PC-3 (cell line): Measurements from ENCODE around the gene NIPBL. TPM values are rescaled to one million over a fixed set of nuclear protein-coding genes. Genes with fewer than 3 reads are reported as not detected.
A peak's percentile ranks its signal among the peaks of the same experiment; 100 is the strongest.

Experiments used
- ATAC-seq: fragments of 200-7000 bp; cut with Tn5 transposase; 2 replicates; pipeline ENCODE4 v1.9.1; 2020; ENCODE audit warnings: mild to moderate bottlenecking, moderate library complexity
- BruUV-seq: library from RNA; stranded (reverse); fragments of 400-500 nt; replicated peaks from 2 replicates; lab custom pipeline; 2021; lab: Mats Ljungman, UMichigan
- CTCF ChIA-PET: fragments of 300-600 bp; sonication (Branson Sonifier 250); formaldehyde crosslinking; loops from one replicate; lab custom pipeline; 2022; ENCODE audit warnings: antibody characterized with exemption; lab: Charles Lee
- POLR2A ChIA-PET: fragments of 300-600 bp; sonication (Branson Sonifier 250); formaldehyde crosslinking; loops from one replicate; lab custom pipeline; 2022; ENCODE audit warnings: antibody characterized with exemption; ENCODE audit not compliant: unreplicated experiment; lab: Charles Lee
- DNase-seq: peaks from one replicate; pipeline ENCODE4 v3.0.0-alpha.2; 2015
- H2AFZ ChIP-seq: fragments of 300-600 bp; sonication (generic); 2 replicates; pipeline ENCODE4 v1.6.0; 2016; ENCODE audit warnings: antibody characterized with exemption, low read length
- H3F3A ChIP-seq: fragments of 300-600 bp; sonication (generic); one replicate; pipeline ENCODE4 v1.6.0; 2017; ENCODE audit warnings: antibody characterized with exemption, low read length, control low read depth, mild to moderate bottlenecking; ENCODE audit not compliant: unreplicated experiment
- H3K27ac ChIP-seq: fragments of 300-600 bp; sonication (generic); 2 replicates; pipeline ENCODE4 v1.5.1; 2016; ENCODE audit warnings: mild to moderate bottlenecking, low read length
- H3K27me3 ChIP-seq: fragments of 300-600 bp; sonication (generic); 2 replicates; pipeline ENCODE4 v1.6.1; 2016; ENCODE audit warnings: low read length, mixed read lengths
- H3K36me3 ChIP-seq: fragments of 300-600 bp; sonication (generic); 2 replicates; pipeline ENCODE4 v1.6.1; 2016; ENCODE audit warnings: low read depth, mixed run types, low read length, mixed read lengths
- H3K4me1 ChIP-seq: fragments of 300-600 bp; sonication (generic); 2 replicates; pipeline ENCODE4 v1.5.1; 2016; ENCODE audit warnings: low read length; ENCODE audit not compliant: insufficient read depth
- H3K4me2 ChIP-seq: fragments of 300-600 bp; sonication (generic); 2 replicates; pipeline ENCODE4 v1.6.0; 2016; ENCODE audit warnings: low read length
- H3K4me3 ChIP-seq: fragments of 300-600 bp; sonication (generic); 2 replicates; pipeline ENCODE4 v1.5.1; 2016; ENCODE audit warnings: mild to moderate bottlenecking, low read length, mixed read lengths
- H3K79me2 ChIP-seq: fragments of 300-600 bp; sonication (generic); 2 replicates; pipeline ENCODE4 v1.6.1; 2017; ENCODE audit warnings: low read length, mixed read lengths
- H3K9ac ChIP-seq: fragments of 300-600 bp; sonication (generic); 2 replicates; pipeline ENCODE4 v1.6.0; 2016; ENCODE audit warnings: mild to moderate bottlenecking, low read length
- H3K9me2 ChIP-seq: fragments of 300-600 bp; sonication (generic); replicated peaks from 2 replicates; pipeline ENCODE4 v1.6.1; 2016; ENCODE audit warnings: mixed run types, low read length, mixed read lengths
- H3K9me3 ChIP-seq: fragments of 300-600 bp; sonication (generic); 2 replicates; pipeline ENCODE4 v1.6.1; 2016; ENCODE audit warnings: low read length, mixed read lengths
- H4K20me1 ChIP-seq: fragments of 300-600 bp; sonication (generic); 2 replicates; pipeline ENCODE4 v1.6.1; 2016; ENCODE audit warnings: low read length, mixed read lengths
- EZH2 ChIP-seq: fragments of 300-600 bp; sonication (generic); IDR thresholded peaks from one replicate; pipeline ENCODE4 v1.6.1; 2017; ENCODE audit warnings: antibody characterized with exemption, mild to moderate bottlenecking, low read length; ENCODE audit not compliant: unreplicated experiment
- EZH2phosphoT487 ChIP-seq: fragments of 300-600 bp; sonication (generic); IDR thresholded peaks from 2 replicates; pipeline ENCODE4 v1.6.1; 2018; ENCODE audit warnings: mild to moderate bottlenecking, antibody characterized with exemption, low read length, borderline replicate concordance
- intact Hi-C: fragments of 100-400 bp; cut with micrococcal nuclease; formaldehyde crosslinking; loops from 2 replicates; pipeline ENCODE4 v1.9.0; 2023
- total RNA-seq: library from RNA; depleted of rRNA; stranded (reverse); fragments of >200 nt; gene quantifications from 2 replicates; pipeline ENCODE4 v1.2.3, GENCODE V29; 2014
- TF ChIP-seq, protein P1 (sequence below): fragments of 300-600 bp; sonication (generic); conservative IDR thresholded peaks from 2 replicates; pipeline ENCODE4 v1.5.1; 2017; ENCODE audit warnings: antibody characterized with exemption, low read depth, mild to moderate bottlenecking, low read length

The NIPBL gene
- total RNA-seq, 1 experiment from 2014 or later = 16.8 TPM

- peak; percentile 31 for ATAC-seq
- H3K27ac ChIP-seq = 0 out of 2 replicates have a peak overlapping the region, but pooled peaks have one; percentile 16
- POLR2A ChIA-PET = no interaction called here
- TF ChIP-seq EZH2 (no peak), EZH2phosphoT487 (no peak)
- TF ChIP-seq, protein P1, sequence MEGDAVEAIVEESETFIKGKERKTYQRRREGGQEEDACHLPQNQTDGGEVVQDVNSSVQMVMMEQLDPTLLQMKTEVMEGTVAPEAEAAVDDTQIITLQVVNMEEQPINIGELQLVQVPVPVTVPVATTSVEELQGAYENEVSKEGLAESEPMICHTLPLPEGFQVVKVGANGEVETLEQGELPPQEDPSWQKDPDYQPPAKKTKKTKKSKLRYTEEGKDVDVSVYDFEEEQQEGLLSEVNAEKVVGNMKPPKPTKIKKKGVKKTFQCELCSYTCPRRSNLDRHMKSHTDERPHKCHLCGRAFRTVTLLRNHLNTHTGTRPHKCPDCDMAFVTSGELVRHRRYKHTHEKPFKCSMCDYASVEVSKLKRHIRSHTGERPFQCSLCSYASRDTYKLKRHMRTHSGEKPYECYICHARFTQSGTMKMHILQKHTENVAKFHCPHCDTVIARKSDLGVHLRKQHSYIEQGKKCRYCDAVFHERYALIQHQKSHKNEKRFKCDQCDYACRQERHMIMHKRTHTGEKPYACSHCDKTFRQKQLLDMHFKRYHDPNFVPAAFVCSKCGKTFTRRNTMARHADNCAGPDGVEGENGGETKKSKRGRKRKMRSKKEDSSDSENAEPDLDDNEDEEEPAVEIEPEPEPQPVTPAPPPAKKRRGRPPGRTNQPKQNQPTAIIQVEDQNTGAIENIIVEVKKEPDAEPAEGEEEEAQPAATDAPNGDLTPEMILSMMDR = no peak
- H3K9ac ChIP-seq = no peak overlapping the region
- no peak overlapping the region for H3K4me3 ChIP-seq
- H3K4me2 ChIP-seq = 0 out of 2 replicates have a peak overlapping the region, but pooled peaks have one; percentile 3
- peak; percentile 37 for DNase-seq
- no peaks in the 10 kb centered on the region for H3K9me3 ChIP-seq
- CTCF ChIA-PET = no interaction called here
- H2AFZ ChIP-seq = no peak overlapping the region
- BruUV-seq = no TSS peak
- no peaks in the 10 kb centered on the region for H3F3A ChIP-seq
- H3K9me2 ChIP-seq = no peaks in the 10 kb centered on the region
- H3K79me2 ChIP-seq = no peaks in the 10 kb centered on the region
- intact Hi-C loops = no loop called here
- H3K27me3 ChIP-seq = no peaks in the 10 kb centered on the region
- H4K20me1 ChIP-seq = no peaks in the 10 kb centered on the region
- no peaks in the 10 kb centered on the region for H3K36me3 ChIP-seq
- no peaks in the 10 kb centered on the region for H3K4me1 ChIP-seq
Measured at GRCh38 chr5:37086466-37087173, 210.1 kb downstream of the NIPBL start.

DNA sequence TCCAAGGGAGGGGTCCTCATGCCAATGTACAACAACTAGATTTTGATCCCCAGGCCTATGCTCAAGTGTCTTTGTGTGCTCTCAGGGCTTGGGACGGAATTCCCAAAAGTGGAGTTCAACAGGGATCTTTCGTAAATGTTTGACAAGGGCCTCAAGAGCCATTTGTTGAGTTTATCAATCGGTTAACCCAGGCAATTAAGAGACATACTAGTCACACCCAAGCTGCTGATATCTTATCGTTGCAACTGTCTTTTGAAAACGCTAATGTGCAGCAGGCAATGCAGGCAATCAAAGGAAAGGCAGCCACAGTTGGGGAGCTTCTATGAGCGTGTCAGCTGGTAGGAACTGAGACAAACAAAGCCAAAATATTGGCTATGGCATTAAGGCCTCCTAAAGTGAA, 211.4 kb downstream of the NIPBL start:
- ATAC-seq (no peak), DNase-seq (no peak)
- BruUV-seq = no TSS peak
- CTCF ChIA-PET = no interaction called here
- H3K9me3 ChIP-seq = no peaks in the 10 kb centered on the region
- H2AFZ ChIP-seq = no peak overlapping the region
- H3K4me2 ChIP-seq = no peak overlapping the region
- no peaks in the 10 kb centered on the region for H3K4me1 ChIP-seq
- H3K79me2 ChIP-seq = no peaks in the 10 kb centered on the region
- intact Hi-C loops = no loop called here
- no peaks in the 10 kb centered on the region for H4K20me1 ChIP-seq
- H3F3A ChIP-seq = no peaks in the 10 kb centered on the region
- H3K27me3 ChIP-seq = no peaks in the 10 kb centered on the region
- POLR2A ChIA-PET = interaction anchor here (0.6 kb wide), 1 partner anchor 283 kb away, joined by 3 read pairs; the partner anchor contains the start of gene NUP155
- H3K9me2 ChIP-seq = no peaks in the 10 kb centered on the region
- no peak overlapping the region for H3K27ac ChIP-seq
- H3K36me3 ChIP-seq = no peaks in the 10 kb centered on the region
- no peak overlapping the region for H3K9ac ChIP-seq
- TF ChIP-seq, protein P1 = no peak
- TF ChIP-seq EZH2phosphoT487 (no peak), EZH2 (no peak)
- no peak overlapping the region for H3K4me3 ChIP-seq

DNA sequence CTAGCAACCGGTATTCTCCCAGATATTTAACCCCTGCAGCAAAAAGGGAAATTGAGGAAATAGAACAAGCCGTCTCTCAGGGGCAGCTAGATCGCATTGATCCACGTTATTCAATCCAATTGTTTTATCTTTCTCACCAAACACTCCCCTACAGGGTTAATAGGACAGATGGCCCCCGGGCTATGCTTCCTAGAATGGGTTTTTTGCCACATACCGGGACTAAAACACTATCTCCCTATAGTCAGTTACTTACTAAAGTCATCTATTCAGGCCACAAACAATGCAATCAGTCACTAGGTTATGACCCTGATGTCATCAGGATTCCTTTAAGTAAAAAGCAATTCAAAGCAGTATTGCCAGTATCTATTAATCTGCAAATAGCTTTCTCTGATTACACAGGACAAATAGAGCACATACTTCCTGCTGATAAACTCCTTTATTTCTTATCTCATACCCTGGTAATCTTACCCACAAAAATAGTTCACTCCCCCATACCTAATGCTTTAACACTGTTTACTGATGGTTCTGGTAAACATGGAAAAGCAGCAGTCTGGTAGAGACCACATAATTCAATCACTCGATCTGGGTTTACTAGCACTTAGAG, 213.7 kb downstream of the NIPBL start:
- no peak for DNase-seq
- CTCF ChIA-PET = no interaction called here
- Histone ChIP-seq H3K4me3 (no peak overlapping the region), H3F3A (no peaks in the 10 kb centered on the region), H3K27ac (no peak overlapping the region), H3K36me3 (no peaks in the 10 kb centered on the region), H3K9me2 (no peaks in the 10 kb centered on the region), H4K20me1 (no peaks in the 10 kb centered on the region), H3K4me2 (no peak overlapping the region), H3K79me2 (no peaks in the 10 kb centered on the region), H3K27me3 (no peaks in the 10 kb centered on the region), H2AFZ (no peak overlapping the region), H3K4me1 (no peaks in the 10 kb centered on the region), H3K9ac (no peak overlapping the region), H3K9me3 (no peaks in the 10 kb centered on the region)
- TF ChIP-seq EZH2 (no peak), EZH2phosphoT487 (no peak)
- TF ChIP-seq, protein P1 = no peak
- intact Hi-C loops = no loop called here
- no TSS peak for BruUV-seq
- POLR2A ChIA-PET = no interaction called here
- no peak for ATAC-seq
